ENCODE results near the gene SRCAP.

The SRCAP gene

DNA sequence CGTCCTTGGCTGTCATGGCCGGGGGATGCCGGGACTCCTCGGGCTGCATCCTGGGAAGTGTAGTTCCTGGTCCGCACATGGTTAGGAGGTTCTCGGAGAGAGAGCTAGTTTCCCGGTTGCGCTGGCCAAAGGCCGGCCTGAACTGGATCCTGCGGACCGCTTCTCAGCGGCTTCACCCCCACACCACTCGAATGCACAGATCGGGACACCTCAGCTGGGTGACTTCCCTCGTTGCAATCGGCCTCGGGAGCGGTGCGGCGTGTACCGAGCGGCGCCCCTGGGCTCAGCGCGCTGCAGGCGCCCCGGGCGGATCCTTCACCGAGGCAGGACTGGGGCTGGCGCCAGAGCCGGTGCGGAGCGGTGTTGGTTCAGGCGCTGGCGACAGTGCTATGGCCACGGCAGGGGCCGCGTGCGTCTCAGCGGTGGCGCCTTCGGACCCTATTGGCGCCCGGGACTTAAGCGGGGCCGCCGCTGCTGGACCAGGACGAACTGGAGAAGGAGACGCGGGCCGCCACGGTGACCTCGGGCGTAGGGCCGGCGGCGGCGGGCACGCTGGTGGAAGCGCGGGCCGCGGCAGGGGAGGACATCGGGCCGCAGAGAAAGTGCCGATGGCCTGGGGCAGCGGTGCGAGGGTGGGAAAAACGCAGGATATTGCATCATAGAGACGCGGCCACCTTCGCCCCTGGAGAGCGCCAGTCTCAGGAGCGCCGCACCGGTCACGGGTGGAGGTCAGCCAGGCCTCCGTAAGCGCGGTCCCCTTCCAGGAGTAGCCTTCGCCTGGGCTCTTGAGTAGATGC, 76.6 kb downstream of the SRCAP start (continued):
- TF ChIP-seq ZNF785 (tag by site-specific recombination; IDR thresholded peaks at IDR 0.05) (0 out of 2 replicates have a peak, but pooled peaks have one; percentile 11), ZNF707 (tag by site-specific recombination; IDR thresholded peaks at IDR 0.05) (no peak), ZNF394 (tag by site-specific recombination; IDR thresholded peaks at IDR 0.05; ENCODE audit: borderline replicate concordance) (no peak; the same call in 1 of the 2 replicates), ZNF175 (tag by site-specific recombination; IDR thresholded peaks at IDR 0.05) (no peak), SCRT1 (tag by site-specific recombination; IDR thresholded peaks at IDR 0.05; ENCODE audit: borderline replicate concordance) (no peak), ZNF623 (tag by site-specific recombination; IDR thresholded peaks at IDR 0.05) (peak; percentile 49; the same call in 1 of the 2 replicates), ZNF19 (tag by site-specific recombination; IDR thresholded peaks at IDR 0.05; ENCODE audit: low read depth) (no peak), ZBTB17 (tag by site-specific recombination; IDR thresholded peaks at IDR 0.05) (peak; percentile 95), IKZF3 (tag by site-specific recombination; IDR thresholded peaks at IDR 0.05) (peak; percentile 53), ZNF747 (tag by site-specific recombination; IDR thresholded peaks at IDR 0.05) (no peak), TRIM28 (IDR thresholded peaks at IDR 0.05; ENCODE audit: borderline replicate concordance, low read length) (peak; percentile 67; the same call in 1 of the 2 replicates), ZNF157 (tag by site-specific recombination; IDR thresholded peaks at IDR 0.05) (no peak; the same call in 1 of the 2 replicates), ZNF214 (tag by site-specific recombination; IDR thresholded peaks at IDR 0.05; ENCODE audit: borderline replicate concordance) (no peak), ZNF548 (tag by site-specific recombination; IDR thresholded peaks at IDR 0.05) (no peak), ZNF654 (tag by site-specific recombination; IDR thresholded peaks at IDR 0.05; ENCODE audit: low read depth) (no peak), ZNF521 (tag by site-specific recombination; IDR thresholded peaks at IDR 0.05) (no peak), ZNF426 (tag by site-specific recombination; IDR thresholded peaks at IDR 0.05) (no peak), ZNF530 (tag by site-specific recombination; IDR thresholded peaks at IDR 0.05; ENCODE audit: low read depth) (no peak), ZNF423 (tag by site-specific recombination; IDR thresholded peaks at IDR 0.05) (no peak), ZNF366 (tag by site-specific recombination; conservative IDR thresholded peaks at IDR 0.05) (no peak), BCL11B (tag by site-specific recombination; IDR thresholded peaks at IDR 0.05; ENCODE audit: low read depth) (no peak), ZNF221 (tag by site-specific recombination; IDR thresholded peaks at IDR 0.05; ENCODE audit: borderline replicate concordance) (no peak), GLI2 (tag by site-specific recombination; IDR thresholded peaks at IDR 0.05; ENCODE audit: borderline replicate concordance, low read depth) (no peak), ZFP3 (tag by site-specific recombination; IDR thresholded peaks at IDR 0.05; ENCODE audit: low read depth) (no peak), WT1 (tag by site-specific recombination; IDR thresholded peaks at IDR 0.05) (0 out of 2 replicates have a peak, but pooled peaks have one; percentile 21), ZBTB21 (tag by site-specific recombination; IDR thresholded peaks at IDR 0.05) (no peak), GFI1B (tag by site-specific recombination; IDR thresholded peaks at IDR 0.05) (no peak), ZNF501 (tag by site-specific recombination; IDR thresholded peaks at IDR 0.05) (peak; percentile 95), ZNF184 (tag by site-specific recombination; IDR thresholded peaks at IDR 0.05) (peak; percentile 42; the same call in 1 of the 2 replicates)
- TF ChIP-seq, protein P1, sequence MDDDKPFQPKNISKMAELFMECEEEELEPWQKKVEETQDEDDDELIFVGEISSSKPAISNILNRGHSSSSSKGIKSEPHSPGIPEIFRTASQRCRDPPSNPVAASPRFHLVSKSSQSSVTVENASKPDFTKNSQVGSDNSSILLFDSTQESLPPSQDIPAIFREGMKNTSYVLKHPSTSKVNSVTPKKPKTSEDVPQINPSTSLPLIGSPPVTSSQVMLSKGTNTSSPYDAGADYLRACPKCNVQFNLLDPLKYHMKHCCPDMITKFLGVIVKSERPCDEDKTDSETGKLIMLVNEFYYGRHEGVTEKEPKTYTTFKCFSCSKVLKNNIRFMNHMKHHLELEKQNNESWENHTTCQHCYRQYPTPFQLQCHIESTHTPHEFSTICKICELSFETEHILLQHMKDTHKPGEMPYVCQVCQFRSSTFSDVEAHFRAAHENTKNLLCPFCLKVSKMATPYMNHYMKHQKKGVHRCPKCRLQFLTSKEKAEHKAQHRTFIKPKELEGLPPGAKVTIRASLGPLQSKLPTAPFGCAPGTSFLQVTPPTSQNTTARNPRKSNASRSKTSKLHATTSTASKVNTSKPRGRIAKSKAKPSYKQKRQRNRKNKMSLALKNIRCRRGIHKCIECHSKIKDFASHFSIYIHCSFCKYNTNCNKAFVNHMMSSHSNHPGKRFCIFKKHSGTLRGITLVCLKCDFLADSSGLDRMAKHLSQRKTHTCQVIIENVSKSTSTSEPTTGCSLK (tag by site-specific recombination; IDR thresholded peaks at IDR 0.05): no peak
- TF ChIP-seq, protein P2, sequence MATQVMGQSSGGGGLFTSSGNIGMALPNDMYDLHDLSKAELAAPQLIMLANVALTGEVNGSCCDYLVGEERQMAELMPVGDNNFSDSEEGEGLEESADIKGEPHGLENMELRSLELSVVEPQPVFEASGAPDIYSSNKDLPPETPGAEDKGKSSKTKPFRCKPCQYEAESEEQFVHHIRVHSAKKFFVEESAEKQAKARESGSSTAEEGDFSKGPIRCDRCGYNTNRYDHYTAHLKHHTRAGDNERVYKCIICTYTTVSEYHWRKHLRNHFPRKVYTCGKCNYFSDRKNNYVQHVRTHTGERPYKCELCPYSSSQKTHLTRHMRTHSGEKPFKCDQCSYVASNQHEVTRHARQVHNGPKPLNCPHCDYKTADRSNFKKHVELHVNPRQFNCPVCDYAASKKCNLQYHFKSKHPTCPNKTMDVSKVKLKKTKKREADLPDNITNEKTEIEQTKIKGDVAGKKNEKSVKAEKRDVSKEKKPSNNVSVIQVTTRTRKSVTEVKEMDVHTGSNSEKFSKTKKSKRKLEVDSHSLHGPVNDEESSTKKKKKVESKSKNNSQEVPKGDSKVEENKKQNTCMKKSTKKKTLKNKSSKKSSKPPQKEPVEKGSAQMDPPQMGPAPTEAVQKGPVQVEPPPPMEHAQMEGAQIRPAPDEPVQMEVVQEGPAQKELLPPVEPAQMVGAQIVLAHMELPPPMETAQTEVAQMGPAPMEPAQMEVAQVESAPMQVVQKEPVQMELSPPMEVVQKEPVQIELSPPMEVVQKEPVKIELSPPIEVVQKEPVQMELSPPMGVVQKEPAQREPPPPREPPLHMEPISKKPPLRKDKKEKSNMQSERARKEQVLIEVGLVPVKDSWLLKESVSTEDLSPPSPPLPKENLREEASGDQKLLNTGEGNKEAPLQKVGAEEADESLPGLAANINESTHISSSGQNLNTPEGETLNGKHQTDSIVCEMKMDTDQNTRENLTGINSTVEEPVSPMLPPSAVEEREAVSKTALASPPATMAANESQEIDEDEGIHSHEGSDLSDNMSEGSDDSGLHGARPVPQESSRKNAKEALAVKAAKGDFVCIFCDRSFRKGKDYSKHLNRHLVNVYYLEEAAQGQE (tag by site-specific recombination; IDR thresholded peaks at IDR 0.05): peak; percentile 63; the same call in 1 of the 2 replicates
- TF ChIP-seq, protein P3, sequence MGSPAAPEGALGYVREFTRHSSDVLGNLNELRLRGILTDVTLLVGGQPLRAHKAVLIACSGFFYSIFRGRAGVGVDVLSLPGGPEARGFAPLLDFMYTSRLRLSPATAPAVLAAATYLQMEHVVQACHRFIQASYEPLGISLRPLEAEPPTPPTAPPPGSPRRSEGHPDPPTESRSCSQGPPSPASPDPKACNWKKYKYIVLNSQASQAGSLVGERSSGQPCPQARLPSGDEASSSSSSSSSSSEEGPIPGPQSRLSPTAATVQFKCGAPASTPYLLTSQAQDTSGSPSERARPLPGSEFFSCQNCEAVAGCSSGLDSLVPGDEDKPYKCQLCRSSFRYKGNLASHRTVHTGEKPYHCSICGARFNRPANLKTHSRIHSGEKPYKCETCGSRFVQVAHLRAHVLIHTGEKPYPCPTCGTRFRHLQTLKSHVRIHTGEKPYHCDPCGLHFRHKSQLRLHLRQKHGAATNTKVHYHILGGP (tag by site-specific recombination; IDR thresholded peaks at IDR 0.05): no peak; the same call in 1 of the 2 replicates
- TF ChIP-seq, protein P4, sequence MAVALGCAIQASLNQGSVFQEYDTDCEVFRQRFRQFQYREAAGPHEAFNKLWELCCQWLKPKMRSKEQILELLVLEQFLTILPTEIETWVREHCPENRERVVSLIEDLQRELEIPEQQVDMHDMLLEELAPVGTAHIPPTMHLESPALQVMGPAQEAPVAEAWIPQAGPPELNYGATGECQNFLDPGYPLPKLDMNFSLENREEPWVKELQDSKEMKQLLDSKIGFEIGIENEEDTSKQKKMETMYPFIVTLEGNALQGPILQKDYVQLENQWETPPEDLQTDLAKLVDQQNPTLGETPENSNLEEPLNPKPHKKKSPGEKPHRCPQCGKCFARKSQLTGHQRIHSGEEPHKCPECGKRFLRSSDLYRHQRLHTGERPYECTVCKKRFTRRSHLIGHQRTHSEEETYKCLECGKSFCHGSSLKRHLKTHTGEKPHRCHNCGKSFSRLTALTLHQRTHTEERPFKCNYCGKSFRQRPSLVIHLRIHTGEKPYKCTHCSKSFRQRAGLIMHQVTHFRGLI (tag by site-specific recombination; IDR thresholded peaks at IDR 0.05): peak; percentile 13; the same call in 1 of the 2 replicates

Measured in HEK293 (cell line).